ENCODE measurements around the gene MELTF.

- TF ChIP-seq HDGF (IDR thresholded peaks at IDR 0.05; ENCODE audit: borderline replicate concordance) (no peak), SP1 (IDR thresholded peaks at IDR 0.05) (no peak), FOXK2 (IDR thresholded peaks at IDR 0.05) (no peak), FOXM1 (IDR thresholded peaks at IDR 0.05; ENCODE audit: borderline replicate concordance) (no peak), ZNF384 (IDR thresholded peaks at IDR 0.05) (no peak), ELF4 (IDR thresholded peaks at IDR 0.05) (no peak)
These were observed 44.3 kb downstream of the MELTF start for GRCh38 chr3:196985298-196985697.
